HG03442 (cell line): ENCODE results near the gene SETX.
"Not testable (repeated sequence)": the region's sequence is repeated elsewhere in the genome, so short reads cannot be mapped to it uniquely, and the experiment has no call there.

Experiments used
- ATAC-seq: cut with Tn5 transposase; IDR thresholded peaks from one replicate; pipeline ENCODE4 v1.9.1; 2021; ENCODE audit warnings: mild to moderate bottlenecking, moderate library complexity; ENCODE audit not compliant: unreplicated experiment

The SETX gene, protein sequence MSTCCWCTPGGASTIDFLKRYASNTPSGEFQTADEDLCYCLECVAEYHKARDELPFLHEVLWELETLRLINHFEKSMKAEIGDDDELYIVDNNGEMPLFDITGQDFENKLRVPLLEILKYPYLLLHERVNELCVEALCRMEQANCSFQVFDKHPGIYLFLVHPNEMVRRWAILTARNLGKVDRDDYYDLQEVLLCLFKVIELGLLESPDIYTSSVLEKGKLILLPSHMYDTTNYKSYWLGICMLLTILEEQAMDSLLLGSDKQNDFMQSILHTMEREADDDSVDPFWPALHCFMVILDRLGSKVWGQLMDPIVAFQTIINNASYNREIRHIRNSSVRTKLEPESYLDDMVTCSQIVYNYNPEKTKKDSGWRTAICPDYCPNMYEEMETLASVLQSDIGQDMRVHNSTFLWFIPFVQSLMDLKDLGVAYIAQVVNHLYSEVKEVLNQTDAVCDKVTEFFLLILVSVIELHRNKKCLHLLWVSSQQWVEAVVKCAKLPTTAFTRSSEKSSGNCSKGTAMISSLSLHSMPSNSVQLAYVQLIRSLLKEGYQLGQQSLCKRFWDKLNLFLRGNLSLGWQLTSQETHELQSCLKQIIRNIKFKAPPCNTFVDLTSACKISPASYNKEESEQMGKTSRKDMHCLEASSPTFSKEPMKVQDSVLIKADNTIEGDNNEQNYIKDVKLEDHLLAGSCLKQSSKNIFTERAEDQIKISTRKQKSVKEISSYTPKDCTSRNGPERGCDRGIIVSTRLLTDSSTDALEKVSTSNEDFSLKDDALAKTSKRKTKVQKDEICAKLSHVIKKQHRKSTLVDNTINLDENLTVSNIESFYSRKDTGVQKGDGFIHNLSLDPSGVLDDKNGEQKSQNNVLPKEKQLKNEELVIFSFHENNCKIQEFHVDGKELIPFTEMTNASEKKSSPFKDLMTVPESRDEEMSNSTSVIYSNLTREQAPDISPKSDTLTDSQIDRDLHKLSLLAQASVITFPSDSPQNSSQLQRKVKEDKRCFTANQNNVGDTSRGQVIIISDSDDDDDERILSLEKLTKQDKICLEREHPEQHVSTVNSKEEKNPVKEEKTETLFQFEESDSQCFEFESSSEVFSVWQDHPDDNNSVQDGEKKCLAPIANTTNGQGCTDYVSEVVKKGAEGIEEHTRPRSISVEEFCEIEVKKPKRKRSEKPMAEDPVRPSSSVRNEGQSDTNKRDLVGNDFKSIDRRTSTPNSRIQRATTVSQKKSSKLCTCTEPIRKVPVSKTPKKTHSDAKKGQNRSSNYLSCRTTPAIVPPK (N-terminal part only)

DNA sequence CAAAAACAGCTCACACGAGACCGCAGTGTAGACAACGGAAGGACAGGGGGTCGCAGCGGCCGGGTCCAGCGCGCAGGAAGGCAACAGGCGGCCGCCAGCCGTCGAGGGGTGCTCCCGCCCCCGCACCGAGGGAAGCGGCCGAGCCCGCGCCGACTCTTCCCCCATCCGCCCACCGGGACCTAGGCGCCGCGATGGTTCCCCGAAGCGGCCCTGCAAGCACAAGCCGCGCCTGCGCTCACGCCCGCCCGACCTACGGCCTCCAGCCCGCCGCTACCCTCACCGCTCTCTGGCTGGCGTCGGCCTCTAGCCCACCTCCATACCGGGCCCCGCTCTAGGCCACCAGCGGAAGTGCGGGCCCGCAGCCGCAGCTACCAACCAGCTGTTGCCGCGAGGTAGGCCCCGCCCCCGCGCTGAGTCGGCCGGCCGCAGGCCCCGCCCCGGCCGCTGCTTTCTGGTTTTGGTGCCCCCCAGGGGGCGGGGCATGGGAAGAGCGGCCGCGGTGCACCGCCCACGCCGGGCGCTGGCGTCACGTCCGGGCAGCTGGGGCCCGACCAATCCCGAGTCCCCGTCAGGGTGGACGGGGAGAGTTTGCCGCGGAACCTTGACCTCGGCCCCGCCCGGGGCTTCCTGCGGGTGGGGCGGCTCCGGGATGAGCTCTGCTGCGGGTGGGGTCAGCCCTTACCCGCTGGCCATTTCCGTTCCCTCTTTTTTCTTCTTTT is at the start of gene SETX:
SETX (minus strand) TSS at position 350 of the 719 bp plus-strand sequence. CDS start 5,558 bp downstream, outside the sequence.
- peak; percentile 81 for ATAC-seq

DNA sequence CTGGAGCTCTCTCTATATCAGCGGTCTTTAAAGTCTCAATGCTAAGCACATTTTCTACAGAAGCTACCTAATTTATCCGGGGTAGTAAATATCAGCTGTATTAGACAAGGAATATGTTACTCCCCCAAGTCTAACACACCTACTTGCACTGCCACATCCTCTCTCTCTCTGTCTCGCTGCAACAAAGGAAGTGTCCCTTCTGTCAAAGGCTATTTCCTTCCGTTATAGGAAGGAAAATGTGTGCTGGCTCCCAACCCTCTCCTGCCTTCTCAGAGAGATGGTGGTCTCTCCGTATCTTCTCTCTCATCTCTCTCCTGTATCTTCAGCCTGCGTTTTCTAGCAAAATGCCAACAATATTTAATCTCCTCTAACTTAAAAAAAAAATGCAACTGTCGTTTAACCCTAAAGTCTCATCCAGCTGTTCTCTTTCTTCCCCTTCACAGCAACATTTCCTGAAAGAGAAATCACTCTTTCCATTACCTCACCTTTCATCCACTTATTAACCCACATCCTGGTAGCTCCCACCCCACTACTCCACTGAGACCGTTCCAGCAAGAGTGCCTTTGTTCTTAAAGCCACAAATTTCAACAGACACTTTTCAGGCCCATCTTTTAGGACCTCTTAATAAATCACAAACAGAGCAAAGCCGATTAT is 49.6 kb upstream of the SETX start:
- no peak for ATAC-seq

DNA sequence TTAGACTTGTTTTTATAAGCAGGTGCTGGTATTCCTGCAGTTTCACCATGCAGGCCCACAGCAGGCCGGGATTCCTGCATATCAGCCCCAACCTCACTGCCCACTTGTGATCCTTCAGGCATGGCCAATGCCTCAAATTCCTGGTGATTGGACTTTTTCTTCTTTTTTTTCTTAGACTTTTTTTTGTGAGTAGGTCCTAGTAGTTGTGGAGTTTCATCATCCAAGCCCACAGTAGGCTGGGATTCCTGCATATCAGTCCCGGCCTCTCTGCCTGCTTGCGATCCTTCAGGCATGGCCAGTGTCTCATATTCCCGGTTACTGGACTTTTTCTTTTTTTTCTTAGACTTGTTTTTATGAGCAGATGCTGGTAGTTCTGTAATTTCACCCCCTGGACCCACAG is 47.0 kb upstream of the SETX start:
- no peak for ATAC-seq

DNA sequence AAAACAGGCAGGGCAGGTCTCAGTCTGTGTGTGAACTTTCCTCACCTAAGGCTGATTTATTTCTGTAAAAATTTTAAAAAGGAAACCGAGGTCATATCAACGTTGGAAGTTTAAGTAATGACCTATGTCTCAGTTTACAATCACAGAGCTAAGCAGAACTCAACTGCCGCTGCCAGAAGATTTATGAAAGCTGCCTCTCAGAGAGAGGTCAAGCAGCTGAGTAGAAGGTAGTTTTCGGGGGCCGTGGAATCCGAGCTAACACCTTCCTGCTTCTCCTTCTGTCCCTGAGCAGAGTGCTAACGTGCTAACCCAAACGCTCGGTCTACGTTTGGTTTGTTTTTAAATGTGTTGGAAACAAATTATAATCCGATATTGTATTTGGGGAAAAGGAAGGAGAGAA is 40.8 kb upstream of the SETX start:
- ATAC-seq, result no peak

DNA sequence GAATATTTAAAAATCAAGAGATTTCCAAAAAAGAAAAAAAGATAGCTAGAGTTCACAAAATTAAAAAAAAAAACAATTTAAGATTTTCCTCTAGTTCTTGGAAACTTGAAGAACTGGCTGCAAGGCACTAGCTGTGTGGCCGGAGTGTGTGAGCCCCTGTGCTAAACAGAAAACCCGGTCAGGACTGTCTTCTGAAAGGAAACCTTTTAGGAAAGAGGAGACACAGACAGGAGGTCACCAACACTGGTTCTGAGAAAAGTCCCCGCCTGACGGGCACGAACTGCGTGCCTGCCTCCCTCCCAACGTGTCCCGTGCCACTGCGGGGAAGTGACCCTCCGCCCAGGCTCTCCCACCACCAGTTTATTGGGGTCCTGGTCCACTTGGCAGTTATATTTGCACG is 36.7 kb upstream of the SETX start:
- no peak for ATAC-seq

DNA sequence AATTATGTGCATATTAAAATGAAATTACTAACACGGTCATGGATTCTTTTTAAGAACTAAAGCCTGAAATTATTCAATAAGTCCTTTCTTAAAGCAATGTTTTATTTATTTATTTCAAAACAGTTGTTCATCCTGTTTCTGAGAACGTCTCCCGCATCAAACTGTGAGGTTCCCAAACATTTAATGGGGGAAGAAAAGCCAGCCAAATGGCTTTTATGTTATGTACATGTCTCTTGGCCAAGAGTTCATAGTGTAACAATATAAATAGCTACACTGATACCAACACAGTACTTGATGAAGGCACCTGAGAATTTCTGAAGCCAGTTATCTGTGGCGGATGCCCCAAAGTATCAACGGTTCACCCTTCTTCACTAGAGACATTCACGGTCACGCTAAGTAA is 36.2 kb upstream of the SETX start:
- no peak for ATAC-seq

DNA sequence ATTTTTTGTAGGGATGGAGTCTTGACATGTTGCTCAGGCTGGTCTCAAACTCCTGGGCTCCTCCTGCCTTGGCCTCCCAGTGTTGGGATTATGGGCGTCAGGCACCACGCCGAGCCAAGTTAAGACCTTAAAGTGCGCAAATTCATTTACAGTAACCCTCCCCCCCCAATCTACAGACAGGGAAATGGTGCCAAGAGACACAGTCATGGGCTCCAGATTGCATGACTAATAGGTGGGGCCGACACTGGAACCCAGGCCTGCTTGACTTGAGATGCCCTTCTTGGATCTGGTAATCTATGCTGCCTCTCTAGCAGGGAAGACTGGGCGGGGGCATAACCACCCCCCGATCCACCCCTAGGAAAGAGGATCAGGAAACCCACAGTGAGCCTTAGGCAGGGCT is 32.3 kb upstream of the SETX start:
- ATAC-seq, result no peak

DNA sequence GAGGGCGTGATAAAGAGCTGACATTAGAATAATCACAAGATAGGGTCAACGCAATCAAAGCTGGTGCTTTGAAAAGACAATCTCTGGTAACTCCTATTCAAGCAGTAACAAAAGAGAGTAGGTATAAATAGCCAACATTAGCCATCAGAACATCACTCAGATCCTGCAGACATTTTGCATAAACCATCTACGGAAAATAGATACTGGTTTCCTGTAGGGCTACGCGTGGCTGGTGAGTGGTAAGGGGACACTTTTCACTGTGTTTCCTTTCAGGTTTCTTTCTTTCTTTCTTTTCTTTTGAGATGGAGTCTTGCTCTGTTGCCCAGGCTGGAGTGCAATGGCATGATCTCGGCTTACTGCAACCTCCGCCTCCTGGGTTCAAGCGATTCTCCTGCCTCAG is 29.6 kb upstream of the SETX start:
- peak; percentile 51 for ATAC-seq

DNA sequence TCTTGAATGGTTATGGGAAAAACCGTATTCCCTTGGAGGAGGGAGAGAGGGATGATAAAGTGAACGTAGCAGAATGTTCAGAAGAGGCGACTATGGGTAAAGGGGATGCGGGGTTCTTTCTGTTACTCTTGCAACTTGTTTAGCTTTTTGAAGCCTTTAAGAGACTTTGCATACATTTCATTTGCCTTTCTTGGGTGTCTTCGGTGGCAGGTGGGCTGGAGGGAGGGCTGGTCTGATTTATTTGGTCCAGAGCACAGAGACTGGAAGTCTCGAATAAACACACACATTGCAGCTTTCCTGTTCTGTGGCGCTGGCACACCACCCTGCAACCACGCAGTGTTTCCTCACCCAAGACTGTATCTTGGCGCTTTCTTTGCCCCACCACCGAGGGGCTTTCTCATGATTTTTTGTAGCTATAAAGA is 28.7 kb upstream of the SETX start:
- no peak for ATAC-seq

DNA sequence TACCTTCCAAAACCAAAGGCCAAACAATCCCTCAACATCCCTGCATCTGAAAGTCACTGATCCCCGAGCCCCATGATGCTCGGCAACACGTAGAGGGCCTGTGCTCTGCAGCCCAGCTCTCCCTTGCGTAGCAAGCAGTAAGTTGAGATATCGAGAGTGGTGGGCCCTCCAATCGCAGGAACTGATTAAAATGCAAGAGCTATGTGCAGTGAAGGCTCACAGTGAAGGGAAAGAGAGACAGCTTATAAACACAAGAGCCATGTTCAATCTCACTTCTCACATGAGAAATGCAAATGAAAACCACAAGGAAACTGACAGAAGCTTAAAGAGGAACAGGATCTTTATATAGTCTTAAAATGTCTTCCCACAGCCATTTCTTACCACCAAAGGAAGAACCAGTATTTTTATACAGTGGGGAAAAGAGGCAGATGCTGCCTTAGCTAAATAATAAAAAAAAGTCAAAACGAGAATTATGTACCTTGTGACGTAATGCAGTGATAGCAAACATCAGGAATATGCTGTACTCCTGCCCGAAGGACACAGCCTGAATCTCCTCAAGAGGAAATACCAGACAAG is 27.3 kb upstream of the SETX start:
- peak; percentile 59 for ATAC-seq

DNA sequence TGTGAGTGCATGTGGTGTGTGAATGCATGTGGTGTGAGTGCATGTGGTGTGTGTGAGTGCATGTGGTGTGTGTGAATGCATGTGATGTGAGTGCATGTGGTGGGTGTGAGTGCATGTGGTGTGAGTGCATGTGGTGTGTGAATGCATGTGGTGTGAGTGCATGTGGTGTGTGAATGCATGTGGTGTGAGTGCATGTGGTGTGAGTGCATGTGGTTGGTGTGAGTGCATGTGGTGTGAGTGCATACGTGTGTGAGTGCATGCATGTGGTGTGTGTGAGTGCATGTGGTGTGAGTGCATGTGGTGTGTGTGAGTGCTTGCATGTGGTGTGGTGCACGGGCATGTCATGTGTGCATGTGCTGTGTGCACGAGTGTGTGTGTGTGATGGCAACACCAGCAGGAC is 23.6 kb upstream of the SETX start:
- ATAC-seq, result not testable (repeated sequence)

DNA sequence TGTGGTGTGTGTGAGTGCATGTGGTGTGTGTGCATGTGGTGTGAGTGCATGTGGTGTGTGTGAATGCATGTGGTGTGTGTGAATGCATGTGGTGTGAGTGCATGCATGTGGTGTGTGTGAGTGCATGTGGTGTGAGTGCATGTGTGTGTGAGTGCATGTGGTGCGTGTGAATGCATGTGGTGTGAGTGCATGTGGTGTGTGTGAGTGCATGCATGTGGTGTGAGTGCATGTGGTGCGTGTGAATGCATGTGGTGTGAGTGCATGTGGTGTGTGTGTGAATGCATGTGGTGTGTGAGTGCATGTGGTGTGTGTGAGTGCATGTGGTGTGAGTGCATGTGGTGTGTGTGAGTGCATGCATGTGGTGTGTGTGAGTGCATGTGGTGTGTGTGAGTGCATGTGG is 23.0 kb upstream of the SETX start:
- ATAC-seq, result not testable (repeated sequence)

DNA sequence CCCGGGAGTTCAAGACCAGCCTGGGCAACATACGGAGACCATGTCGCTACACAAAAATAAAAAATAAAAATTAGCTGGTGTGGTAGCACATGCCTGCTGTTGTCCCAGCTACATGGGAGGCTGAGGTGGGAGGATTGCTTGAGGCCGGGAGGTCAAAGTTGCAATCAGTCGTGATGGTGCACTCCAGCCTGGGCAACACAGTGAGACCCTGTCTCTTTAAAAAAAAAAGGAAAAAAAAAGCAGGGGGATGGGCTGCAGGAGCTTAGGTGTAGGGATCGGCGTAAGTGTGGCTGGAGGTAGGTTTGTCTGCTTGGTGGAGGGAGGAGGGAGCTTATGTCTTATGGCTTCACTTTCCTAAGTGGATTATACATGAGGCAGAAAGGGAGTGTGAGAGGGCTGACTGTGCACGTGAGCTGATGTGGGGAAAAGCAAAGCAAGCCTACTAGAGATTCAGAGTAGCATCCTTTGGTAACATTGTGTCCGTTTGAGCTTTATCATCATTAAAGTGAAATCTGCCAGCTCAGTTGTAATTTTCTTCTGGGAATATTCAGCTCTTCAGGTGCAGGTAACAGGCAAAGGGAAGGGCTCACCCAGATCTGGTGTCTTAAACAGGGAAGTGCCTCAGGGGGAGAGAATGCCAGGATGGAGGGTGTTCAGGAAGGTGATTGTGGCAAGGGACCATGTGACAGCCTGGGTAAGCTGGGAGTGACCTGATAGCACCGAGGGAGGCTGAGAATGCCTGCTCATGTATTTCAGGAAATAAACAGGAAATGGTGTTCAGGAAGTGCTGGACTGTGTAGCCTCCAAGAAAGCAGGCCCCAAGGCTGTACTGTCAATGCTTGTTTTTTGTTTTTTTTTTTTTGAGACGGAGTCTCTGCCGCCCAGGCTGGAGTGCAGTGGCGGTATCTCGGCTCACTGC is 17.6 kb upstream of the SETX start:
- ATAC-seq, result no peak

DNA sequence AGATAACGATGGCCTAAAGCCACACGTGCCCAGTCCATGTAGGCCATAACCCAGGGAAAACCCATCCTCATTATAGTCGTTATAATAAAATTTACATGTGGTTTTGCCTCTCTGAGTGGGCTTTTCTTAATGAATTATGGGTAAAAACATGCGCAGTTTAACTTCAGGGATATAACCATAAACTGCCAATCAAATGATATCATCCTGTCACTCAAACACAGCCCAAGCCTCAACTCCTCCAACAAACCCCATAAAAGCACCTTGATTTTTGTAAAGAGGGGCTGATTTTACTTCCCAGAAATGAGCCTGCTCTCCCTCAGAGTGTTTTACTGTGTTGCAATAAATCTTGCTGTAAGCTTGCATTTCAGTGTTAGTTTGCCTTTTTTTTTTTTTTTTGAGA is 15.8 kb upstream of the SETX start:
- ATAC-seq, result no peak

DNA sequence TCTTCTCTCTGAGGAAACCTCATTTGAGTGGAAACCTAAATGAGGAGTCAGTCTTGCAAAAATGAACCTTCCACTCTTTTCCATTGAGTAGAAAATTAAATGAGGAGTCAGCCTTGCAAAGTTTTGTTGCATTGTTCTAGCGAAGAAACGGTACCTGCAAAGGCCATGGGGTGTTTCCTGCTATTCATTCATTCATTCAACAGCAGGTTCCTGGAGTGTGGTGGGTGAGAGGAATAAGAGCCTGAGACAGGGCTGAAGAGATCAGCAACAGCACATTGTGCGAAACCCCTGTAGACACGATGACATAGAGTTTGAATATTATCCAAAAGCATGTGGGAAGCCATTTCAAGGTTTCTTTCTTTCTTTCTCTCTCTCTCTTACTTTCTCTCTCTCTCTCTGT is 14.6 kb upstream of the SETX start:
- ATAC-seq, result no peak

DNA sequence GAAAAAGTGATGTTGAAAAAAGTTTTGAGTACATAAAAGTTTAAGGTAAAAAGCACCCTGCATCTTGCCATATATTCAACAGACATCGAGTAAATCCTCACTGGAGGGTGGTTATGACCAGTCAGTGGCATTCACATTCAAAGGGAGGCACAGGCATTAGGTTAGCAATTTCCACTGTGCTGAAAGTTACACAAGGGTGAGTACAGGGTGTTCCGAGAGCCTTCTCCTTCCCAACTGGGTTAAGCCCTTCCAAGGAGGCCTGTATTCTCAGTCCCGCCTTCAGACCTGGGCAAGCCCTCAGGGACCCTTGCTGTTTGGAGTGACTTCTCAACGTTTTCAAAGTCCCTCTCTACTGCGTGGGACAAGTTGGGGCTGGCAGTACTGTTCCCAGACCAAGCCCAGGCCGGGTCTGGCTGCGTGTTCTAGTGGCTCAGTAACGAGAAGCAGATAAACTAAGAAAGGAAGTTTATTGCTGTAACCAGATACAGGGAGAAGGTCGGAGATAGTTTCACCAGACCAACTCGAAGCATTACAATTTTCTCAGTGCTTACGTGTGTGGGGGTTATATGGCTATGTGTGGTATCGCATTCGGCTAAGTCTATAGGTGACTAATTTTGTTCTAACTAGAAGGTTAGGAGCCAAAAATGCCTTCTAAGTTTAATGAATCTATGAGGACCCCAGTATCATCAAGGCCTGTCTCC is 13.0 kb upstream of the SETX start:
- no peak for ATAC-seq

DNA sequence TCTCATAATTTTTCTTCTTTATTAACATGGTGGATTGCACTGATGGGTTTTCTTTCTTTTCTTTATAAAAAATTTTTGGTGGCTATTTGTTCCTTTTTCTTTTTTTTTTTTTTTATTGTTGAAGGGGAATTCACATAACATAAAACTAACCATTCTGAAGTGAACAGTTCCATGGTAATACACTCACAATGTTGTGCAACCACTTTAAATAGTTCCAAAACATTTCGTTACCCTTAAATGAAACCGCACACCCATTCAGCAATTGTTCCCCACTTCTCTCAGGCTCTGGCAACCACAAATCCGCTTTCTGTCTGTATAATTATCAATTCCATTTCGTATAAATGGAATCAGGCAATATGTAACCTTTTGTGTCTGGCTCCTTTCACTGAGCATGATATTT is 11.7 kb upstream of the SETX start:
- no peak for ATAC-seq

DNA sequence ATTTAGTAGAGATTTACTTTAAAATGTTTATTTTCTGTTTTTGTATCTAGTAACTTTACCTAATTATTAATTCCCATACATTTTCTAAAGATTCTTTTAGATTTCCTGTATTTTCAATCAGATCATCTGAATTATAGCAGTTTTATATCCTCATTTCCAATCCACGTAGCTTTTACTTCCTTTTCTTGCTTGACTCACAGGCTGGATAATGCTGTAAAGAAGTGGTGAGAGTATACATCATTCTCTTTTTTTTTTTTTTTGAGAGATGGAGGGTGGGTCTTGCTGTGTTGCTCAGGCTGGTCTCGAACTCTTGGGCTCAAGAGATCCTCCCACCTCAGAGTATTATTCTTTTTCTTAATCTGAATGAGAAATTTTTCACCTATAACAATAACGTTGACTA is 11.2 kb upstream of the SETX start:
- ATAC-seq, result no peak
